ENCODE measurements around the gene CDK2.
A peak's percentile ranks its signal among the peaks of the same experiment; 100 is the strongest.
"Not testable (repeated sequence)": the region's sequence is repeated elsewhere in the genome, so short reads cannot be mapped to it uniquely, and the experiment has no call there.

The CDK2 gene

DNA sequence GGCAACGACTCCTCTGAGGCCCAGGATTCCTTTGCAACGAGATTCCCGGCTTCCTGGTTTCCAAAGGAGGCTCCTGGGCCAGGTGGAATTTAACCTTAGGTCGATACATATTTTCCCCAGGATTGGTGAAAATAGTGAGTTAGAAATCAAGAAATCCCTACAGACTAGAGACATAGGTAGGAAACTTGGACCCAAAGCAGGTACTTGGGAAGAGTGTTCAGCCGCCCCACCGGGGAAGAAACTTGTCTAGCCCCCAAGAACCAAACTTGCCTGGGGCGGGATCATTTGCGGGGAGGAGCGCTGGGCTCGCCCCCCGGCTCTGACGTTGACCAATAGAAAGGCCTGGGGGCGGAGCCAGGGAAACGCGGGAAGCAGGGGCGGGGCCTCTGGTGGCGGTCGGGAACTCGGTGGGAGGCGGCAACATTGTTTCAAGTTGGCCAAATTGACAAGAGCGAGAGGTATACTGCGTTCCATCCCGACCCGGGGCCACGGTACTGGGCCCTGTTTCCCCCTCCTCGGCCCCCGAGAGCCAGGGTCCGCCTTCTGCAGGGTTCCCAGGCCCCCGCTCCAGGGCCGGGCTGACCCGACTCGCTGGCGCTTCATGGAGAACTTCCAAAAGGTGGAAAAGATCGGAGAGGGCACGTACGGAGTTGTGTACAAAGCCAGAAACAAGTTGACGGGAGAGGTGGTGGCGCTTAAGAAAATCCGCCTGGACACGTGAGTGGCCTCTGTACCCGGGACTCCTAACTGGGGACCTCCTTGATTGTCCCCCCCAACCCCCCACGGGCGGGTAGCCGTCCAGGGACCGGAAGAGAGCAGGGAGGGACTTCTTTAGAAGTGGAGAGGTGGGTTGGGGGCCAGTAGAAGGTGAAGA, at the start of gene CDK2:
CDK2 (plus strand) TSS at position 423 of the 874 bp plus-strand sequence; CDS start at position 602, 179 bp downstream.
- peak; percentile 90 for DNase-seq

DNA sequence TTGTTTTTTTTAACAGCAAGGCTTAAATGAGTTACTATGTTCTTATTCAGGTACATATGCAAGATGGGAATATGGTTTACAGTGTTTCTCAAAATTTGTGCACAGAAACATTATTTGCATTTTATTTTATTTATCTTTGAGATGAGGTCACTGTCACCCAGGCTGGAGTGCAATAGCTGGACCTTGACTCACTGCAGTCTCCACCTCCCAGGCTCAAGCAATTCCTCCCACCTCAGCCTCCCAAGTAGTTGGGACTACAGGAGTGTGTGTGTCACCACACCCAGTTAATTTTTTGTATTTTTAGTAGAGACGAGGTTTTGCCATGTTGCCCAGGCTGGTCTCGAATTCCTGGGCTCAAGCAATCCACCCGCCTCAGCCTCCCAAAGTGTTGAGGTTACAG, 47.6 kb upstream of the CDK2 start:
- not testable (repeated sequence) for DNase-seq

DNA sequence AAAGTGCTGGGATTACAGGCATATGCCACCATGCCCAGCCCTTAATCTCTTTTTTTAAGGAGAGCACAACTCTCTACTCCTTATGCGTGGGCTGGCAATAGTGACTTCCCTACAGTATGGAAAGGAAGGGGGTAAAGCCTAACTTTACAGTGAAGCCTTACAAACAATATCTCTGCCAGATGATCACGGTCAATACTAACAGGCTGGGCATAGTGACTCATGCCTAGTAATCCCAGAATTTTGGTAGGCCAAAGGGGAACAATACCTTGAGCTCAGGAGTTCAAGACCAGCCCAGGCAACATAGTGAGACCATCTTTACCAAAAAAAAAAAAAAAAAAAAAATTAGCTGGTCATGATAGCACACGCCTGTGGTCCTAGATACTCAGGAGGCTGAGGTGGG, 44.5 kb upstream of the CDK2 start:
- DNase-seq = no peak

DNA sequence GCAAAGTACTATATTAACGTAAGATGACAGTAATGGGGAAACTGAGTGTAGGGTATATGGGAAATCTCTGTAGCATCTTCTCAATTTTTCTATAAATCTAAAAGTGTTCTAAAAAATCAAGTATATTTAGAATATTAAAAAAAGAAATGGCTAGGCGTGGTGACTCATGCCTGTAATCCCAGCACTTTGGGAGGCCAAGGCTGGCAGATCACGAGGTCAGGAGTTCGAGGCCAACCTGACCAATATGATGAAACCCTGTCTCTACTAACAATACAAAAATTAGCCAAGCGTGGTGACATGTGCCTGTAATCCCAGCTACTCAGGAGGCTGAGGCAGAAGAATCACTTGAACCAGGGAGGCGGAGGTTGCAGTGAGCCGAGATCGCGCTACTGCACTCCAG, 43.0 kb upstream of the CDK2 start:
- DNase-seq = not testable (repeated sequence)

DNA sequence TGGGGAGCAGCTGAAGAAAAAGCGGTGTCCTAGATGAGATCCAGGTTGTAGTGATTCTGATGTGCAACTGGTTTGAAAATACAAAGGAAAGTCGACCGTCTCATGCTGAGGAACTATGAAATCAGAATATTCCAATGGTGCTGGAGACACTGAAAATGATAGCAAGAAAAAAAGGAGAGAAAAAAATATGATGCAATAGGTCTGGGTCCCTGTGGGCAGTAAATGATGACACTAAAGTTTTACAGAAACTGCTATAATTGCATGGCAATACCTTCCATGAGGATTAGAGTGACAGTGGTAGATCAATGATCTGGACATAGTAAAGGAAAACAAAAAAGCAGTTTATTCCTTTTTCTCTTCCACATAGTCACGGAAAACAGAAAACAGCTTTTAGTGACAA, 41.3 kb upstream of the CDK2 start:
- no peak for DNase-seq

DNA sequence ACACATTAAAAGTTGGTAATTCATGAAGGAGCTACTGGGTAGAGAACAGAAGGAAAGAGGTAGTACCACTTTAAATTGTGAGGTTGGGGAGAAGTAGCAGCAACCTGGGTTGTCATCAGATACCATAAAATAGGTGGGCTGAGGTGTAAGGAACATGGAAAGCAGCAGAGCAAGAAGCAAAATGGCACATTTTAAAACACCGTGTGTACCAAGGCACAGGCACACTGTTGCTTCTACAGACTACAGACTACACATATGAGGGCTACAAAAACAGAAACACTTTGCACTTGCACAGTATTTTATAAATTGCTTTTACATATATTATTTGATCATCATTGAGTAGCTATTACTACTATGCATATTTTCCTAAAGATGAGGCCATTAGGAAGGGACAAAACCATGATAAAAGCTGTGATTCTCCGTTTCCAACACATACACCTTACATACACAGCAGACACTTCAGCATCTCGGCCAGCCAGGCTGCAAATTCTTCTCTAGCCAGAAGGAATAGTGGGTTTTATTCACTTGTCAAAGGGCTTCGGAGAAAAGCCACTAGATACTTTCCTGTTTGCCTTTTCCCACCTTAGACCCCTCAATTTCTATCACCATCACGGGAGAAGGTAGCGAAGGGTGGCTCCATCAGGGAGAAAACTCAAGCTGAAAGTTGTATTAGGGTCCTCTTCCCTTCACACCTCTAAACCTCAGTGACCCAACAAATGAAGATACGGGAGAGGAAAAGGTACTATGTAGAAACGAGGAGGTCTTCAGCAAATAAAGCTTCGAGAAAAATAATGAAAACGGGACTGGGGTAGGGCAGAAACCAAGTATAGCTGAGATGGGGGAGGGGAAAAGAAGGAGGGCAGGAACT, 40.5 kb upstream of the CDK2 start:
- no peak for DNase-seq

DNA sequence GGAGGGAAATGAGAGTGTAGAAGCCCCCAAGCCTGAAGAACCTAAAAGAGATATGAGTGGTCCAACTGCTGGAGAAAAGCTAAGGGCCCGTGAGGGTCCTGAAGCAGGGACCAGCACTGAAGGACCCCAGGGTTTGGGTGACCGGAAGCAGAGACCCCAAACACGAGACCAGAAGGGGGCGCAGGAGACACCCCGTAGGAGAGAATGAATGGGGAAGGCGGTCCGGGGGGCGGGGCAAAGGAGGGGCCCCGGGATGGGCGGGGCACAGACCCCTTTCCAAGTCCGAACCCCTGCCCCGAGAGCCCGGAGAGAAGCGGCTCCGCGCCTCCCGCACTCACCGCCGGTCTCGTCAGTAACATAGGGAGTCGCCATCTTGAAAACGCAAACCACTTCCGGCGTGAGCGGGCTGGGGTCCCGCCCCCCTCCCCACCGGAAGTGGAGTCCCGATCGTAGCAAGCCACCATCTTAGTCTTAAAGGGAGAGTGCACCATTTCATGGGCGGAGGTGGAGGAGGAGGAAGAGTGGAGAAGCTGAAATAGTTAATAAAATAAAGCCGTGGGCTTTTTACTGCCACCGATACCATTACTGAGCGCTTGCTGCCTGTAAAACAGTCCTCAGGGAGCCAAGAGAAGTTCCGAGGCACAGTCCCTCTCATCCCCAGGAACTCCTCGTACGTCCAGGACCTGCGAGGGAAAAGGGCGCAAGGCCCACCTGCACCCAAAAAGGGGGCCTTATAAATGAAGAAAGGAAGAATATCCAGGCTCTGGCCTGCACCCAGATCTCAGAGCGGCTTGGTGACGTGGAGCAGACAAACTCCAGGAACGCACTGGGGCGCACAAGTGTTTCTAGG, 39.7 kb upstream of the CDK2 start:
- DNase-seq = peak; percentile 94

DNA sequence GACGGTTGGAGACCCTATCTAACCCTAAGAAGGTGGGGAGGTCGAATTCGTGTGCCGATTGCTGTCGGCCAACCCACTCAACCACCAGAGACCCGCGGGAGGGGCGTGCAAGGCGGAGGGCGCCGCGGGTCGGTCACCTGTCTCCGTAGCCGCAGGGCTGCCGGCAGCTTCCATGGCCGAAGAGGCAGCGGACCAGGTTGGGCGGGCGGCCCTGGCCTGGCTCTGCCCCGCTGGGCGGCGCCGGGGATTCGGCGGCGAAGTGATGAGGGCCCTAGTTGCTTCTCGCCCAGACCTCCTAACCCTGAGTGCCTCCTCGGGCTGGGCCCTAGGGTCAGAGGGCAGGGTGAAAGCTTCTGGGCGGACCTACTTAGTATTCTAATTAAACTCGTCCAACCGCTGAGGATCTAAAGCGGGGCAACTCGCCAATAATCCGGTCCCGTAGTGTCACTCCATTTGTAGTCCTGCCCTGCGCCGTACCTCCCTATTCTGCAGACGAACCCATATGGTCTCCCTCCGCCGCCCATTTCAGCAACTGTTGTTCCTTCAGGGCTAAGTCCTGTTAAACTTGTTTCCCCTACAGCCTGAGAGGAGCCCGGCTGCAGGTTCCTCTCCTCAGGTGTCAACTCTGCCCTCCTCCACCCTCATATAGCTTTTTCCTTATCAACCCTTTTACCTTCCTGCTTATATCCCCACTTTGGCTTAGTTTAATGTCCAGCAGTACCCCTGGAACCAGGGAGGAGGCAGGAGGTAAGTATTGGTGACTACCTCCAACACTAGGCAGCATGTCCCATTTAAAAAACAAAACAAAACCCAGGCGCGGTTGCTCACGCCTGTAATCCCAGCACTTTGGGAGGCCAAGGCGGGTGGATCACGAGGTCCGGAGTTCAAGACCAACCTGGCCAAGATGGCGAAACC, 38.8 kb upstream of the CDK2 start, which contains the start of gene PYM1:
PYM1 (minus strand) TSS at position 307 of the 915 bp plus-strand sequence; CDS start at position 174, 133 bp downstream.
- peak; percentile 80 for DNase-seq

DNA sequence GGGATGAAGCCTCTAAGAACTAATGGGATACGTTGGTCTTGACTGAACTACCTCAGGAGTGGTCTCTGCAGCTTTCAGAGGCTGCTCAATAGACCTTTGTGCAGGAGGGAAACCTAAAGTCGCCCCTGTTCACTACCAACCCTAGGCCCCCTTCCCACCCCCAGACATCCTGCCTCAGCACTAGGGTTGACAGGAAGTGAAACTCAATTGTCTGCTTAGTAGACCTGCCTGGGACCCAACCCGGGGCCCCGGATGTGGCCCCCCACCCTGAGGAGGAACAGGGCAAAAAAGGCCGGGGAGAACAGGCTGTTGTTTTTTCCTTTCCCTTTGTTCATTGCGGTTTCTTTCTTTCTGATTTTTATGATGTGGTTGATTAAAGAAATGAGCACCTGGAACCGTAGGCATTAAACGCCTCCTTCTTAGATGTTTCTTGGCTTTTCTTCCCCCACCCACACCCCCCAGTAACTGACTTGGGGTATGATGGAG, 37.3 kb upstream of the CDK2 start:
- DNase-seq = peak; percentile 89

DNA sequence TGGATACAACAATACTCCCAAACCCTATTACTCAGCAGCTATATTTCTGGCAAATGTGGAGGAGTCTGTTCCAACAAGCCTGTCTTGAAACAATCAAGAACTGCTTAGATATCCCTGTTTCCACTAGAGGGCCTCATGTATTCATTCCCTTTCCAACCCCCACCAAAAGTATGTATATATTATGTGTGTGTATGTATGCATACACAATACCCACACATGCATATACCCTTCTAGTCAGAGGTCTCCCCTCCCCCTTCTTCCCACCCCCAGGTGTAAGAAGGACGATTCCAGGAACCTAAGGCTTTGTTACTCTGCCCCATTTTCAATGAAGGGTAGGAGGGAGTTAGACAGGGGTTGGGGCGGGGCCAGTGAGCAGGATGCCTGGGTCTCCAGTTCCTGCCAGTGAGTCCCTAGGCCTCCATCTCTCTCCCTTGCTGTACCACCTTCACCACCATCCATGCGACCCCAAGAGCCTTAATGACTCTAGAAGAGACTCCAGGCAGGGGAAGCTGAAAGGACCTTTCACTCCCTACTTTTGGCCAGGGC, 35.8 kb upstream of the CDK2 start, which contains the start of gene DGKA:
DGKA (plus strand) TSS at position 392 of the 546 bp plus-strand sequence. CDS start 5,342 bp downstream, outside the sequence.
- DNase-seq = peak; percentile 74

DNA sequence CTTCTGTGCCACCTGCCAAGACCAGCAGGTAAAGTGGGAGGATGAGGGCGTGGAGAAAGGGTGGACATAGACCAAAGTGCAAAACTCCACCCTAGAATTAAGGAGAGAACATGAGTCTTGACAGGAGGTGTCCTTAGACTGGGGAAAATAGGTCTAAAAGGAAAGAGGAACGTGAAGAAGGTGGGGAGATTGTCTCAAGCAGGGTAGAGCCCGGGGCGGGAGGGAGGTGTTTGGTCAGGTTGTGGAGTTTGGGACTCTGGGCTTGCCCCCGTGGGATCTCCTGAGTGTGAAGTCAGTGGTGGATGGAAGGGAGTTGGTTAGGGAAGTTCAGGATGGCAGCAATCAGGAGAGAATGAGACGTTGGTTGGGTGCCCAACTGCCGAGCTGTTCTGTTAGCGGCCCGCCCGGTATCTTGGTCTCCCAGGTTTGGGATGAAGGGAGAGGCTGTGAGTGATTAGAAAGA, 35.3 kb upstream of the CDK2 start:
- DNase-seq = no peak

DNA sequence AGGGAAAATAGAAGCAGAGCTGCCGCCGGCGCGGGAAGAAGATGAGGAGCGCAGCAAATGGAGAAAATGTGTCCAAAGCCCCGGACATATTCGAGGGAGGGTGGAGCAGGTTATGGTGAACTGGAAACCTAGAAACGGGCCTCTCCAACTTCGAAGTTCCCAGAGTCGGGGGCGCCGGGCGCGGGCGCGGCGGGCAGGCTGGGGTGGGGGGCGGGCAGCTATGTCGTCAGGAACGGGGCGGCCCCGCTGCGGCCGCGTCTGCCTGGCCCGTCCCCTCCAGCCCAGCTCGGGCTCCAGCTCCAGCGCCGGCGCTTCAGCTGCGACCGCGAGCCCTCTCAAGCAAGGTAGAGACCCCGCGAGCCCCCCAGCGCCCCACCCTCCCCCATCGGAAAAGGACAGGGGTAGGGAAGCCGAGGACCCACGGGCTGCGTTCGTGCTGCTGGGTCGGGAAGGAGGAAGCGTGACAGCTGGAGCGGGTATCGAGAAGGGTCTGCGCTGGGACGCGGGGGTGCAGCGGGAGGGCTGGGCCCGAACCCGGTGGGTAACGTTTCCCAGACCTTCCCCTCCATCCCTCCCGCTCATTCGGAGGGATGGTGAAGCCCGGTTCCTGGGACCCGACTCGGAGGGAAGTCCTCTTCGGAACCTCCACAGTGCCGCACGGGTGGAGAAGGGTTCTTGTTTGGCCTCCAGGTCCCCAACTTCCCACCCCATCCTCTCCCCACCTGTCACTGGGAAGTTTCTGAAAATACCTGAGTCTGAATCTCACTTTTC, 34.7 kb upstream of the CDK2 start:
- peak; percentile 38 for DNase-seq

DNA sequence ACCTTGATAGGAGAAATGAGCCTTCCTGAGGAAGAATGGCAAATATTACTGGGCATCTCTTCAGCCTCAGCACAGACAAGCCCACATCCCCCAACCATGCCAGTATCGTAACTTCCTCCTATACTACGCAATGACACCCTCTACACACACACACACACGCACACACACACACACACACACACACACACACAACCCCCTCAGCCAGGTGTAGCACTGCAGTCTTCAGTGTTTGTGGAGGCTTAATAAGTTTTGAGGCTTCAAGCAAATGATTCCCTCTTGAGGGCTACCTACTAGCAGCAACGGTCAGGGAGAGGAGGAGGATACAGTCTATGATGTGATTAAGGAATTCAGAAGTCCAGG, 34.1 kb upstream of the CDK2 start:
- peak; percentile 76 for DNase-seq

DNA sequence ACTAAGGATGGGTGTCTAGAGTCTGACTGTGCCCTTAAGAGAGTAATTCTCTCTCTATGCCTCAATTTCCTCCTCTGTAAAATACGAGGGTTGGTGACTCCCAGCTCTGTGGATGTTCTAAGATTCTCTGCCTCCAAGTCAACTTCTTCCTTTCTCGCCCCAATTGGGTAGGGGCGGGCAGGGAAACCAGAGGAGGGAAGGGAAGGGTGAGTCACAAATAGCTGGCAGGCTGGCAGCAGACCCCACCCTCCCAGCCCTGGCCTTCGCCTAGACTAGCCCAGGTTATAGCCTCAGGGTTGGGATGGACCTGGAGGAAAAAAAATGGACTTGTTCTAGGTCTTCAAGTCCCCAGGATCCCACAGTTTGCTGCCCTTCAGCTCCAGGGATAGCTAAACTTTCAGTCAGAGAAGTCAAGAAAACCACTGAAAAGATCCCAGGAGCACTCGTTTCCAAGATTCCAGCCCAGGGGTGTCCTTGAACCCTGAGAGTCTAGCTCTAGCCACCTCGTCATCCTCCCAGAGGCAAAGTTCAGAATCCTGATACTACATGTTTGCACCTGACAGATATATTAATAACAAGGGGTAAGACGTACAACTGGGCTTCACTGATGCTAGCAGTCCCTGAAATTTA, 33.3 kb upstream of the CDK2 start:
- DNase-seq = peak; percentile 28

DNA sequence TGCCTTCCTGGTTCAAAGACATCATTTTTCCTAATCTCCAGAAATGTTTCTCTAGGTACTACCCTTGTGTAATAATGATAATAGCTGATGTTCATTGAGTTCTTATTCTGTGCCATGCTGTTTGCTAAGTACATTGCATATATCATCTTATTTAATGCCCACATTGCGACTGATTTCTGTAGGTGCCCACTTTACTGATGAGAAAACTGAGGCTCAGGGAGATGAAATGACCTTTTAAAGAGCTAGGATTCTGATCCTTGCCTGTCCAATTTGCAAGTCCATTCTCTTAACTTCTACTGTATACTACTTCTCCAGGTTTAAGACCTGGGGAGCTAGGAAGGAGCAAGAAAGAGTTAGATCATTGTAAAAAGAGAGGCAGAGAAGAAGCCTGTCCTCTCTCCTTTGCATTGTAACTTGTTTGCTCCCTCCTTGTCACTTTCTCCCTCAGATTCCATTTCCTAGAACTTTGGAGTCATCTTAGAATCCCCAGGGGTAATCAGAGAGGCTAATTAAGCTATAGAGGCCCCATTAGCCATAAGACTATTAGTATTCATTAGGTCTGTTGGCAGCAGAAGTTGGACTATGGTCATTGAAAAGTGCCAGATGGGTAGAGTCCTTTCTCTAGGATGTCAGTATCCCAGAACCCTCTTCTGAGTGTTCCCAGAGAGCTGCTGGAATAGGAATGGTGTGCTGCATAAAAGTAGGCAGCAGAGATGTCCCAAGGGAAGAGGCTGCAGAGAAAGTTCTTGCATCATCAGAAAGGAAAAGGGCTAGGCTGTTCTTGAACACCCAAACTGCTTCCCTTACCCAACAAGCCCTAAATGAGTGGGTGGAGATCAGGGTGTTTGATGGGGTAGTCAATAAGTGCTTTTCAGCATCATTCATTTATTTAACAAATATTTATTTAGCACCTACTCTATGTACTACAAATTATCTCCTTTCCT, 32.6 kb upstream of the CDK2 start:
- no peak for DNase-seq

DNA sequence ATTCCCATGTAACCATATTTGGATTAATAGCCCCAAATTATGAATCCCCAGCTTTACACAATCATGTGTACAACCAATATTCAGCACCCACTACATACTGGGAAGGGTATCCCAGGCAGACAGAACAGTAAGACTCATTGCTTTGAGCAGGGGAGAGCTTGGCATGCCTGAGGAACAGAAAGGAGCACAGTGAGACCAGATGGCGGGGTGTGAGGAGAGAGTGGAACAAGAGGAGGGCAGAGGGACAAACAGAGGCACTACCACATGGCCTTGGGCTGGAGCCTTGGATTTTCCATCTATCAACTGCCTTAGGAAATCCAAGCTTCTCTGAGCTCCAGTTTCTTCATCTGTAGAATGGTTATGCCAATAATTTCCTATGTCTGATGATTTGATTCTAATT, 31.9 kb upstream of the CDK2 start:
- no peak for DNase-seq

DNA sequence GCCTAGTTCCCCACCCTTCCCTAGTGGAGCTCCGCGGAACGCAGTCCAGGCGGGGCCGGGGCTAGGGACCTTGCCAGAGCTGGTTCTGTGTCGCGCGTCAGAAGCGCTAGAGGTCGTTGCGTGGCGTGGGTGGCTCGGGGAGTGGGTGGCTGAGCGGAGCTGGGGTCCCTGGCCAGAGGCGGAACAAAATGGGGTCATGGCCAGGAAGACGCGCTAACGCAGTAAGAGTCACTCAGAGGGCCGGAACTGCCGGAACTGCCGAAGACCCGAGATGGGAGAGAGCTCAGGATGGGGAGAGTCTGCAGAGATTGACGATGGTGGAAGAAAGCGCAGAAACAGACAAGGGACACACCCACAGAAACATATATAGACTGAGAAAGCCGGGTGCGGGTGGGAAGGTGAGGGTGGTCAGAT, 30.9 kb upstream of the CDK2 start:
- peak; percentile 26 for DNase-seq

DNA sequence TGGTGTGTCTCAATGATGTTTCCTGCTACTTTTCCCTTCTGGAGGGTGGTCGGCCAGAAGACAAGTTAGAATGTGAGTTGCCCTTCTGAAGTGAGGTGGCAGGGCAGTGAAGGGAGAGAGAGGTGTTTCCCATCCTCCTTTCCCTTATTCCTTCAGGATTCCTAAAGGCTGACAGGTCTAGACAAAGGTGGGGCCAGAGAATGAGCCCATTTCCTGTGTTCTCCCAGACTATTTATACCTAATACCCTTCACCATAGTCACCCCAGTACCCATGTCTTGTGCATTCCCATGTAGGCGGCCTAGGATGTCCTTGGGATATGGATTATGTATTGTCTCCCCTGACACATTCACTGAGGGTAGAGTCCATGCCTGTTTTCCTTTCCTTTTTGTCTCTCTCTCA, 28.6 kb upstream of the CDK2 start:
- no peak for DNase-seq

Data from CD4-positive, alpha-beta T cell treated with Interleukin-21 for 1 hour (primary cell).